Measurements from ENCODE around the gene ABHD12B.

The ABHD12B gene

GRCh38 chr14:50928002-50928635, 56.3 kb downstream of the ABHD12B start:
- TF ChIP-seq POLR2AphosphoS5 (IDR thresholded peaks at IDR 0.05; ENCODE audit: low read depth, low read length) (no peak), REST (IDR thresholded peaks at IDR 0.05; ENCODE audit: insufficient read depth in 1 of 2, low read depth in 2 of 2, low read length in 2 of 2) (no peak), FOXP2 (optimal IDR thresholded peaks at IDR 0.05; ENCODE audit: borderline replicate concordance, extremely low read depth, extremely low read length, insufficient read depth) (no peak), TAF1 (IDR thresholded peaks at IDR 0.05; ENCODE audit: borderline replicate concordance, insufficient read depth, low read length) (no peak), SIN3A (IDR thresholded peaks at IDR 0.05; ENCODE audit: borderline replicate concordance, insufficient read depth, low read length) (no peak)

- no peak for TF ChIP-seq POLR2AphosphoS5 (IDR thresholded peaks at IDR 0.05; ENCODE audit: low read depth, low read length)
- no peak for TF ChIP-seq SIN3A (IDR thresholded peaks at IDR 0.05; ENCODE audit: borderline replicate concordance, insufficient read depth, low read length)
- no peak for TF ChIP-seq TAF1 (IDR thresholded peaks at IDR 0.05; ENCODE audit: borderline replicate concordance, insufficient read depth, low read length)
- TF ChIP-seq FOXP2 (optimal IDR thresholded peaks at IDR 0.05; ENCODE audit: borderline replicate concordance, extremely low read depth, extremely low read length, insufficient read depth): no peak
- no peak for TF ChIP-seq REST (IDR thresholded peaks at IDR 0.05; ENCODE audit: insufficient read depth in 1 of 2, low read depth in 2 of 2, low read length in 2 of 2)
Measured at GRCh38 chr14:50929506-50929905, 57.7 kb downstream of the ABHD12B start.

- TF ChIP-seq FOXP2 (optimal IDR thresholded peaks at IDR 0.05; ENCODE audit: borderline replicate concordance, extremely low read depth, extremely low read length, insufficient read depth) (no peak), REST (IDR thresholded peaks at IDR 0.05; ENCODE audit: insufficient read depth in 1 of 2, low read depth in 2 of 2, low read length in 2 of 2) (no peak), POLR2AphosphoS5 (IDR thresholded peaks at IDR 0.05; ENCODE audit: low read depth, low read length) (no peak), SIN3A (IDR thresholded peaks at IDR 0.05; ENCODE audit: borderline replicate concordance, insufficient read depth, low read length) (no peak), TAF1 (IDR thresholded peaks at IDR 0.05; ENCODE audit: borderline replicate concordance, insufficient read depth, low read length) (no peak)
Measured at GRCh38 chr14:50931559-50931958, 59.7 kb downstream of the ABHD12B start.

GRCh38 chr14:50932156-50932555, 60.3 kb downstream of the ABHD12B start:
- no peak for TF ChIP-seq POLR2AphosphoS5 (IDR thresholded peaks at IDR 0.05; ENCODE audit: low read depth, low read length)
- TF ChIP-seq REST (IDR thresholded peaks at IDR 0.05; ENCODE audit: insufficient read depth in 1 of 2, low read depth in 2 of 2, low read length in 2 of 2): no peak
- TF ChIP-seq TAF1 (IDR thresholded peaks at IDR 0.05; ENCODE audit: borderline replicate concordance, insufficient read depth, low read length): no peak
- TF ChIP-seq FOXP2 (optimal IDR thresholded peaks at IDR 0.05; ENCODE audit: borderline replicate concordance, extremely low read depth, extremely low read length, insufficient read depth): no peak
- TF ChIP-seq SIN3A (IDR thresholded peaks at IDR 0.05; ENCODE audit: borderline replicate concordance, insufficient read depth, low read length): no peak
